Subcutaneous abdominal adipose tissue (tissue), 5 donors: ENCODE data around the gene SLC26A2.

Source experiments
- H3K27ac ChIP-seq: one replicate; pipeline ENCODE4 v1.7.0; 2013; ENCODE audit warnings: low read depth, mild to moderate bottlenecking, inconsistent platforms, low read length, moderate library complexity
- H3K27me3 ChIP-seq, 5 donors: one replicate each; pipeline ENCODE4 v1.7.0; 2013; ENCODE audit warnings: low read length in 5 of 5, inconsistent platforms in 1 of 5; ENCODE audit not compliant: control insufficient read depth in 5 of 5, insufficient read depth in 4 of 5
- H3K36me3 ChIP-seq, 5 donors: one replicate each; pipeline ENCODE4 v1.7.0; 2013; ENCODE audit warnings: low read length in 5 of 5; ENCODE audit not compliant: control insufficient read depth in 5 of 5, insufficient read depth in 5 of 5
- H3K4me1 ChIP-seq, 5 donors: one replicate each; pipeline ENCODE4 v1.7.0; 2013; ENCODE audit warnings: low read length in 5 of 5, mild to moderate bottlenecking in 3 of 5, moderate library complexity in 1 of 5; ENCODE audit not compliant: control insufficient read depth in 5 of 5, insufficient read depth in 5 of 5
- H3K4me3 ChIP-seq, 5 donors: one replicate each; pipeline ENCODE4 v1.7.0; 2013; ENCODE audit warnings: low read length in 5 of 5, low read depth in 1 of 5
- H3K9ac ChIP-seq, 5 donors: one replicate each; pipeline ENCODE4 v1.7.0; 2013; ENCODE audit warnings: low read length in 5 of 5, mild to moderate bottlenecking in 4 of 5, moderate library complexity in 3 of 5
- H3K9me3 ChIP-seq, 5 donors: one replicate each; pipeline ENCODE4 v1.7.0; 2013; ENCODE audit warnings: low read length in 5 of 5; ENCODE audit not compliant: control insufficient read depth in 5 of 5
- donor health status: healthy.
- donor health status: healthy.
- donor health status: healthy.
- donor health status: healthy.
- donor health status: healthy.

The SLC26A2 gene

GRCh38 chr5:149944666-149945065 is 15.9 kb upstream of the SLC26A2 start, which contains the start of gene PDE6A:
Gene PDE6A (minus strand): TSS chr5:149944793. CDS start chr5:149944673, 120 bp downstream.
- Histone ChIP-seq H3K36me3 (no peaks in the 10 kb centered on the region), H3K4me3 (no peak within 1 kb of the TSS), H3K27me3 (no peaks in the 10 kb centered on the region), H3K27ac (no peak within 1 kb of the TSS), H3K4me1 (peaks cover 0 to 4% (median 0%) of the 10 kb centered on the region in 5 donors), H3K9me3 (no peaks in the 10 kb centered on the region), H3K9ac (no peak within 1 kb of the TSS)

DNA sequence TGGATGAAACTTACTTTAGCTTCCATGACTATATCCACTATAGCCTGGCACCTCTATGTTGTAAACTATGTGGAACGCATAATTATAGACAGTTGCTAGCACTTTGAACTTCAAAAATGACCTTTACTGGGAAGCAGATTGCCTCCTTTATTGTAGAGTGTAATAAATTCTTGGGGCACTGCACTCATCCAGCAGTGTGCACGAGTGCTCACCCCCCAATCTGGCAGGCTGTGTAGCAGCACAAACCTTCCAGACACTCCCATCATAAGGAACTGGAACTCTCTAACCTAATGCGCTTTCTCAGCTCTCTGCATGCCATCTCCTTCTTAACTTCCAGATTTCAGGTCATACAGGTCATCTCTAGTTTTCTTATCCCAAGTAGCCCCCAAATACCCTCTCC is 14.4 kb upstream of the SLC26A2 start:
- H3K4me1 ChIP-seq: no peaks in the 10 kb centered on the region
- no peaks in the 10 kb centered on the region for H3K9me3 ChIP-seq
- no peak overlapping the region for H3K27ac ChIP-seq
- H3K36me3 ChIP-seq: no peaks in the 10 kb centered on the region
- no peak overlapping the region for H3K4me3 ChIP-seq
- no peaks in the 10 kb centered on the region for H3K27me3 ChIP-seq
- no peak overlapping the region for H3K9ac ChIP-seq

GRCh38 chr5:149948993-149949392 is 11.6 kb upstream of the SLC26A2 start:
- Histone ChIP-seq H3K9me3 (no peaks in the 10 kb centered on the region), H3K27me3 (no peaks in the 10 kb centered on the region), H3K27ac (no peak overlapping the region), H3K9ac (no peak overlapping the region), H3K36me3 (no peaks in the 10 kb centered on the region), H3K4me3 (no peak overlapping the region), H3K4me1 (no peaks in the 10 kb centered on the region)

DNA sequence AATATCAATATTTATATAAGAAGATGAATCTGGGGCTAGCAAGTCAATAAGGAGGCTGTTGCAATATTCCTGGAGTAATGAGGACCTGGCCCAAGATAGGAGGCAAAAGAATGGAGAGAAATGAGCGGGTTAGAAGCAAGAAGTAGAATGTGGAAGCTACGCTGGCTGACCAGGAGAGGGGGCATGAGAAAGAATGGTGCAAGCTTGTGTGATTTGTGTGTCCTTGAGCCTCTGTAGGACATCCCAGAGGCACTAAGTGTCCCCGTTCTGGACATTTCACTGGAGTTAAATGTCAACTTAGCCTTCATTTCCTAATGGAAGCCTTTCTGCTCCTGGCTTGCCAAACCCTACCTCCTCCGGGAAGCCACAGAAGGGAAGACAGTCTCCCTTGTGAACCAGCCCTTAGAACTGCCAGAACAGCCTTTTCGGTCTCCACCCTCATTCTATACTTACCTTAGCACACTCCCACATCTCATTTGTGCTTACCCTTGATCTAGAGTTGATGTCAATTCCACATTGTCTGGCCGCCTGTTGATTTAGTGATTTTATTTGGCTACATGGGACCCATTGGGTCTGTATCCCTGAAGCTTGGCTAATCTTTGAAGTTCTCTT is 9.3 kb upstream of the SLC26A2 start:
- no peaks in the 10 kb centered on the region for H3K36me3 ChIP-seq
- H3K4me1 ChIP-seq: no peaks in the 10 kb centered on the region
- H3K9me3 ChIP-seq: no peaks in the 10 kb centered on the region
- no peak overlapping the region for H3K4me3 ChIP-seq
- H3K27ac ChIP-seq: no peak overlapping the region
- no peaks in the 10 kb centered on the region for H3K27me3 ChIP-seq
- H3K9ac ChIP-seq: no peak overlapping the region

- Histone ChIP-seq H3K4me3 (no peak overlapping the region), H3K9ac (no peak overlapping the region), H3K27ac (no peak overlapping the region), H3K36me3 (no peaks in the 10 kb centered on the region), H3K4me1 (no peaks in the 10 kb centered on the region), H3K27me3 (no peaks in the 10 kb centered on the region), H3K9me3 (no peaks in the 10 kb centered on the region)
These were observed 7.0 kb upstream of the SLC26A2 start for GRCh38 chr5:149953436-149954121.

GRCh38 chr5:149954798-149955197 is 5.8 kb upstream of the SLC26A2 start:
- Histone ChIP-seq H3K36me3 (no peaks in the 10 kb centered on the region), H3K9me3 (no peaks in the 10 kb centered on the region), H3K27me3 (no peaks in the 10 kb centered on the region), H3K27ac (no peak overlapping the region), H3K4me1 (peaks cover 0 to 5% (median 3%) of the 10 kb centered on the region in 5 donors), H3K4me3 (no peak overlapping the region), H3K9ac (no peak overlapping the region)

DNA sequence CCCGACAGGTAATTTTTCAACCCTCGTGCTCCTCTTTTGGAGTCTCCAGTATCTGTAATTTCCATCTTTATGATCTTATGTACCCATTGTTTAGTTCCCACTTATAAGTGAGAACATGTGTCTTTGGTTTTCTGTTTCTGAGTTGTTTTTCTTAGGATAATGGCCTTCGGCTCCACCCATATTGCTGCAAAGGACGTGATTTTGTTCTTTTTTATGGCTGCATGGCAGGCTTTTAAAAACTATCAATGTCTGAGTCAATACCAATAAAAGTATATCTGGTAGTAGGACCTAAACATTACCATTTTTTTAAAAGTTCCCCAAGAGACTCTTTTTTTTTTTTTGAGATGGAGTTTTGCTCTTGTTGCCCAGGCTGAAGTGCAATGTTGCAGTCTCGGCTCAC is 3.9 kb upstream of the SLC26A2 start:
- Histone ChIP-seq H3K9ac (no peak overlapping the region), H3K36me3 (no peaks in the 10 kb centered on the region), H3K9me3 (no peaks in the 10 kb centered on the region), H3K27ac (no peak overlapping the region), H3K4me1 (peaks cover 3 to 19% (median 16%) of the 10 kb centered on the region in 5 donors), H3K4me3 (no peak overlapping the region), H3K27me3 (no peaks in the 10 kb centered on the region)

GRCh38 chr5:149957855-149958254 is 2.7 kb upstream of the SLC26A2 start:
- Histone ChIP-seq H3K27ac (no peak overlapping the region), H3K9me3 (no peaks in the 10 kb centered on the region), H3K4me3 (no peak overlapping the region), H3K27me3 (no peaks in the 10 kb centered on the region), H3K9ac (no peak overlapping the region), H3K36me3 (no peaks in the 10 kb centered on the region), H3K4me1 (peaks cover 3 to 20% (median 16%) of the 10 kb centered on the region in 5 donors)

DNA sequence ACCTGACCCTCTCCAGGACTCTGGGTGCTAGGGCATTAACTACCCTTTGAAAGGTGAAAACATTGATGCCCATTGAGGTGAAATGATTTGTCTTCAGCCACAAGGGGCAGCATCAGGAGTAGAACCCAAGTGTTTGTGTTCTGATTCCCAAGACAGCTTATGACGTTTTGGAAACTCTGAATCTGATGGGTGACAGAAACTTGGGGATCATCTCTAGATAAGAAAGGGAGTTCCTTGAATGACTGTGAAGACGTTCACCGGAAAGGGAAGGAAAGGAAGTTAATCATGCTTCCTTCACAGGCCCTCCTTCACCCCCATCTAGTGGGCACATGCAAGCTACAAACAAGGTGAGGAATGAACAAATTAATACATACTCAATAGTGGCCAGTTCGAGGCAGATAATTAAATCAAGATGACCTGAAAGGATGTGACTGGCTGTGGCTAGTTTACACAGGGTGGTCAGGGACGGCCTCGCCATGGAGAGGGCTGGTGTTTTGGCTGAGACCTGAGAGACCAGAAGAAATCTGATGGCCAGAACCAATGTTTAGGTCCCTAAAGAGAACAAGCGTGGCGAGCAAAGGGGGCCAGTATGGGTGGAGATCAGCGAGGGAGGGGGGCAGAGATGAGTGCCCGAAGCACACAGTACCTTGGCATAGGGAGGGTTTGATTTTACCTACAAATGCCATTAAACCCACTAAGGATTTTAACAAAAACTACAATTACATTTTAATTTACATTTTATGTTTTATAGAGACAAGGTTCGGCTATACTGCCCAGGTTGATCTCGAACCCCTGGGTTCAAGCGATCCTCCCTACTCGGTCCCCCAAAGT is 937 bp upstream of the SLC26A2 start:
- Histone ChIP-seq H3K9me3 (no peaks in the 10 kb centered on the region), H3K9ac (peak overlapping the region; percentile 79 to 93 (median 82)), H3K27me3 (no peaks in the 10 kb centered on the region), H3K36me3 (no peaks in the 10 kb centered on the region), H3K4me1 (peaks cover 3 to 20% (median 16%) of the 10 kb centered on the region in 5 donors), H3K4me3 (peak overlapping the region; percentile 67 to 84 (median 79)), H3K27ac (peak overlapping the region; percentile 88)

- Histone ChIP-seq H3K27me3 (no peaks in the 10 kb centered on the region), H3K4me3 (peak overlapping the region; percentile 70 to 84 (median 79)), H3K9me3 (no peaks in the 10 kb centered on the region), H3K4me1 (peaks cover 3 to 20% (median 16%) of the 10 kb centered on the region in 5 donors), H3K9ac (peak overlapping the region in 4 of 5 donors; percentile 80 to 93 (median 84)), H3K36me3 (no peaks in the 10 kb centered on the region), H3K27ac (peak overlapping the region; percentile 88)
These were observed 678 bp downstream of the SLC26A2 start for GRCh38 chr5:149961186-149961685.
